ENCODE data around the gene SATB2.

SATB2 gene

DNA sequence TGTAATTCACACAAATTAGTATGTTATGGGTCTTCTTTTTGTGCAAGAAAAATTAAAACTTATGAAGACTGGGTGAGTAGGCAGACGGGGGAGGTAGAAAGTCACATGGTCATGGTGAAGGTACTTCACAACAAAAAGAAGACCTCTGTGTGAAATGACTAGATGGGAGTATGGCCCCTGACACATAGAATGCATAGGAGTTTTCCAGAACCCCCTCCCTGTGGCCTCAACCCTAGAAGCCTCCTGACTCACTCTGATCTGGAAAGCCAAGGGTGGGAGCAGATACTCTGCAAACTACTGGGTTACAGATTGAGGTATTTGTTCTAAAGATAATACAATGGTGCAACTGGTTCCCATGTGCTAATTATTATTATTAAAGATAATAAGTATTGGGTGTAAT, 23.2 kb downstream of the SATB2 start:
- Histone ChIP-seq H3K9me2 (replicated peaks; ENCODE audit: control insufficient read depth, low read length) (no peaks in the 10 kb centered on the region), H3K9me3 (ENCODE audit: control insufficient read depth, insufficient read depth, low read length) (no peaks in the 10 kb centered on the region), H3K36me3 (ENCODE audit: control insufficient read depth, low read length) (no peaks in the 10 kb centered on the region), H3F3A (ENCODE audit: control insufficient read depth, insufficient read depth) (no peaks in the 10 kb centered on the region), H3K4me1 (ENCODE audit: control insufficient read depth, low read length) (no peaks in the 10 kb centered on the region), H4K20me1 (ENCODE audit: control insufficient read depth, insufficient read depth, low read depth, low read length) (no peaks in the 10 kb centered on the region), H3K27ac (ENCODE audit: low read depth, low read length) (no peak overlapping the region), H3K4me2 (ENCODE audit: low read length) (no peak overlapping the region), H3K79me2 (ENCODE audit: control insufficient read depth, low read length) (no peaks in the 10 kb centered on the region), H3K4me3 (ENCODE audit: low read length) (no peak overlapping the region), H3K27me3 (ENCODE audit: control insufficient read depth, low read length) (no peaks in the 10 kb centered on the region)
- no peak for TF ChIP-seq EZH2phosphoT487 (IDR thresholded peaks at IDR 0.05; ENCODE audit: borderline replicate concordance, low read length)
- TF ChIP-seq, protein P1, sequence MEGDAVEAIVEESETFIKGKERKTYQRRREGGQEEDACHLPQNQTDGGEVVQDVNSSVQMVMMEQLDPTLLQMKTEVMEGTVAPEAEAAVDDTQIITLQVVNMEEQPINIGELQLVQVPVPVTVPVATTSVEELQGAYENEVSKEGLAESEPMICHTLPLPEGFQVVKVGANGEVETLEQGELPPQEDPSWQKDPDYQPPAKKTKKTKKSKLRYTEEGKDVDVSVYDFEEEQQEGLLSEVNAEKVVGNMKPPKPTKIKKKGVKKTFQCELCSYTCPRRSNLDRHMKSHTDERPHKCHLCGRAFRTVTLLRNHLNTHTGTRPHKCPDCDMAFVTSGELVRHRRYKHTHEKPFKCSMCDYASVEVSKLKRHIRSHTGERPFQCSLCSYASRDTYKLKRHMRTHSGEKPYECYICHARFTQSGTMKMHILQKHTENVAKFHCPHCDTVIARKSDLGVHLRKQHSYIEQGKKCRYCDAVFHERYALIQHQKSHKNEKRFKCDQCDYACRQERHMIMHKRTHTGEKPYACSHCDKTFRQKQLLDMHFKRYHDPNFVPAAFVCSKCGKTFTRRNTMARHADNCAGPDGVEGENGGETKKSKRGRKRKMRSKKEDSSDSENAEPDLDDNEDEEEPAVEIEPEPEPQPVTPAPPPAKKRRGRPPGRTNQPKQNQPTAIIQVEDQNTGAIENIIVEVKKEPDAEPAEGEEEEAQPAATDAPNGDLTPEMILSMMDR (IDR thresholded peaks at IDR 0.05; ENCODE audit: low read depth, low read length, poor library complexity, severe bottlenecking), result no peak

DNA sequence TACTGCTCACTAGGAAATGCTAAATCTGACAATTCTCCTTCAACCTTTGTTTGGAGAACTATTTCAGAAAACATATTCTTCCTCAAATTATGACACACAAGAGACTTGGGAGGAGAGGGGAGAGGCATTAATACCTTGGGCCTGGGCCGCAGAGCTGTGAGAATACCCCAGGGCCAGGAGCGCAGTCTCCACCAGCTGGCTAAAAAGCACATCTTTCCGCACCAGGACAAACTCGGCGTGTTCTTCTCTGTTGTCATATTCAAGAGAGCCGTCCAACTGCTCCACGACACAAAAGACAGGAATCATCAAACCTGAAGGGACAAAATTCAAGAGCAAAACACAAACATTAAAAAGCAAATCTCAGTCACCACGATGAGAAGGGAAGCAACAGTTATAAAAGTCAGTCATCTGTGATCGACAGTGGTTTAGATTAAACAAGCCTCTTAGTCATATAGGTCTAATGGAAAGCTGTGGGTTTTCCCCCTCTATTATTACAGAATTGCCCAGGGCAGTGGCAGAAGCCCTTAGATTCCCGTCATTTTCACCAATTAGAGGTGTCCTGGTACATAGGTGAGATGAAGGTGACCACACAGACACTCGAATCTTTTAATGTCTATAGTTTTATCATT, 24.4 kb downstream of the SATB2 start:
- H3K27ac ChIP-seq (ENCODE audit: low read depth, low read length), result no peak overlapping the region
- no peaks in the 10 kb centered on the region for H3K4me1 ChIP-seq (ENCODE audit: control insufficient read depth, low read length)
- H3F3A ChIP-seq (ENCODE audit: control insufficient read depth, insufficient read depth), result no peaks in the 10 kb centered on the region
- no peaks in the 10 kb centered on the region for H3K9me2 ChIP-seq (replicated peaks; ENCODE audit: control insufficient read depth, low read length)
- H3K9me3 ChIP-seq (ENCODE audit: control insufficient read depth, insufficient read depth, low read length), result no peaks in the 10 kb centered on the region
- no peaks in the 10 kb centered on the region for H3K36me3 ChIP-seq (ENCODE audit: control insufficient read depth, low read length)
- H3K79me2 ChIP-seq (ENCODE audit: control insufficient read depth, low read length), result no peaks in the 10 kb centered on the region
- H3K4me2 ChIP-seq (ENCODE audit: low read length), result no peak overlapping the region
- no peaks in the 10 kb centered on the region for H4K20me1 ChIP-seq (ENCODE audit: control insufficient read depth, insufficient read depth, low read depth, low read length)
- no peaks in the 10 kb centered on the region for H3K27me3 ChIP-seq (ENCODE audit: control insufficient read depth, low read length)
- TF ChIP-seq, protein P1 (IDR thresholded peaks at IDR 0.05; ENCODE audit: low read depth, low read length, poor library complexity, severe bottlenecking), result no peak
- no peak for TF ChIP-seq EZH2phosphoT487 (IDR thresholded peaks at IDR 0.05; ENCODE audit: borderline replicate concordance, low read length)
- H3K4me3 ChIP-seq (ENCODE audit: low read length), result no peak overlapping the region

DNA sequence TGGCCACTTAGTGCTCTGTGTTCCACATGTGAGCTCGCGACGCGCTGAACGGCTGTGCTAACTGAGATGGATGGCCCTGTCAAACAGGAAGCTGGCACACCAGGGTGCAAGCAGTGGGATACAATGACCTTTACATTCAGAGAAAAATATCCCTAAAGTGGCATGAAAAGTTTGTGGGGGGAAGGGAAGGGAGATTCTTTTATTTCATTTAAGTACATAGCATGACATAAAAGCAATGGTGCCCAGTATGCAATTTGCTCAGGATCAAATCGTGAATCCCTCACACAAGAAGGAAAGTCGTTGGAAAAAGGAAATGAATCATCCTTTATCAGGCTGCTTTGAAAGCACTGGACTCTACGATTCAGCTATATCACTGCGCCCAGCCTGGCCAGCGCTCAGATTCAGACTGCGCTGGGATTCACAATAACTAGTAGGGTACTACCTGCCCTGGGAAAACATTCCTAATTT, 26.0 kb downstream of the SATB2 start:
- H4K20me1 ChIP-seq (ENCODE audit: control insufficient read depth, insufficient read depth, low read depth, low read length), result no peaks in the 10 kb centered on the region

More for the DNA sequence above, 26.0 kb downstream of the SATB2 start:
- H3K27me3 ChIP-seq (ENCODE audit: control insufficient read depth, low read length), result no peaks in the 10 kb centered on the region
- no peak overlapping the region for H3K27ac ChIP-seq (ENCODE audit: low read depth, low read length)
- no peak overlapping the region for H3K4me3 ChIP-seq (ENCODE audit: low read length)
- H3K36me3 ChIP-seq (ENCODE audit: control insufficient read depth, low read length), result no peaks in the 10 kb centered on the region
- no peak overlapping the region for H3K4me2 ChIP-seq (ENCODE audit: low read length)
- no peaks in the 10 kb centered on the region for H3K79me2 ChIP-seq (ENCODE audit: control insufficient read depth, low read length)
- no peaks in the 10 kb centered on the region for H3F3A ChIP-seq (ENCODE audit: control insufficient read depth, insufficient read depth)
- H3K9me2 ChIP-seq (replicated peaks; ENCODE audit: control insufficient read depth, low read length), result no peaks in the 10 kb centered on the region
- TF ChIP-seq, protein P1 (IDR thresholded peaks at IDR 0.05; ENCODE audit: low read depth, low read length, poor library complexity, severe bottlenecking), result no peak
- TF ChIP-seq EZH2phosphoT487 (IDR thresholded peaks at IDR 0.05; ENCODE audit: borderline replicate concordance, low read length), result no peak
- no peaks in the 10 kb centered on the region for H3K4me1 ChIP-seq (ENCODE audit: control insufficient read depth, low read length)
- no peaks in the 10 kb centered on the region for H3K9me3 ChIP-seq (ENCODE audit: control insufficient read depth, insufficient read depth, low read length)
